Suprapubic skin (tissue), 4 donors: ENCODE data around the gene INPP4B. TPM values are rescaled to one million over a fixed set of nuclear protein-coding genes. Genes with fewer than 3 reads are reported as not detected.

Experiments
- DNase-seq, 2 donors: peaks; one replicate each; pipeline ENCODE4 v3.0.0-alpha.2; 2019; ENCODE audit warnings: low spot score in 2 of 2
- H3K27ac ChIP-seq: fragments of 200-600 bp; sonication (generic); one replicate; pipeline ENCODE4 v1.5.1; 2019
- H3K27me3 ChIP-seq: fragments of 200-600 bp; sonication (generic); one replicate; pipeline ENCODE4 v1.5.1; 2019
- H3K36me3 ChIP-seq: fragments of 200-600 bp; sonication (generic); one replicate; pipeline ENCODE4 v1.5.1; 2019
- H3K4me1 ChIP-seq: fragments of 200-600 bp; sonication (generic); one replicate; pipeline ENCODE4 v1.5.1; 2019
- H3K4me3 ChIP-seq: fragments of 200-600 bp; sonication (generic); one replicate; pipeline ENCODE4 v1.5.1; 2019; ENCODE audit warnings: mild to moderate bottlenecking
- H3K9me3 ChIP-seq: fragments of 200-600 bp; sonication (generic); one replicate; pipeline ENCODE4 v1.5.1; 2019
- EP300 ChIP-seq: sonication (generic); formaldehyde crosslinking; IDR thresholded peaks from one replicate; pipeline ENCODE4 v1.6.1; 2017; ENCODE audit warnings: antibody characterized with exemption
- POLR2A ChIP-seq, 2 donors: fragments of 450-650 bp; IDR thresholded peaks; one replicate each; pipeline ENCODE4 v1.6.1; 2017; ENCODE audit warnings: antibody characterized with exemption in 2 of 2, mild to moderate bottlenecking in 2 of 2, moderate library complexity in 2 of 2
- POLR2AphosphoS5 ChIP-seq, 3 donors: sonication (generic); formaldehyde crosslinking; IDR thresholded peaks; one replicate each; pipeline ENCODE4 v1.6.1; 2017; ENCODE audit warnings: antibody characterized with exemption in 3 of 3
- WGBS: methylation state at CpG from one replicate; pipeline ENCODE4 v1.1.5; 2018; 5-methylcytosine and 5-hydroxymethylcytosine counted together
- total RNA-seq, 4 donors: library from RNA; depleted of rRNA; stranded (reverse); fragments of >200 nt; gene quantifications; one replicate each; pipeline ENCODE4 v1.1.0, GENCODE V29; 2016
- TF ChIP-seq, protein P1 (sequence below), 2 donors: fragments of 200-600 bp in 1 of 2; fragments of 450-650 bp in 1 of 2; sonication (generic) in 1 of 2; IDR thresholded peaks; one replicate each; pipeline ENCODE4 v1.5.1; 2016 to 2019; ENCODE audit warnings: antibody characterized with exemption in 2 of 2, mild to moderate bottlenecking in 1 of 2, moderate library complexity in 1 of 2

Gene INPP4B
- total RNA-seq, 4 donors from 2014 or later = 12.4 to 27.4 (median 17.4) TPM

GRCh38 chr4:142262956-142263355 lies 583.1 kb downstream of the INPP4B start:
- Histone ChIP-seq H3K36me3 (no peaks in the 10 kb centered on the region), H3K9me3 (no peaks in the 10 kb centered on the region), H3K27me3 (no peaks in the 10 kb centered on the region), H3K27ac (no peak overlapping the region), H3K4me3 (no peak overlapping the region), H3K4me1 (no peaks in the 10 kb centered on the region)
- WGBS = 79% methylated on average over 2 of the region's 2 CpGs
- TF ChIP-seq POLR2AphosphoS5 (IDR thresholded peaks at IDR 0.05) (no peak), POLR2A (IDR thresholded peaks at IDR 0.05) (no peak), EP300 (no peak)
- TF ChIP-seq, protein P1, sequence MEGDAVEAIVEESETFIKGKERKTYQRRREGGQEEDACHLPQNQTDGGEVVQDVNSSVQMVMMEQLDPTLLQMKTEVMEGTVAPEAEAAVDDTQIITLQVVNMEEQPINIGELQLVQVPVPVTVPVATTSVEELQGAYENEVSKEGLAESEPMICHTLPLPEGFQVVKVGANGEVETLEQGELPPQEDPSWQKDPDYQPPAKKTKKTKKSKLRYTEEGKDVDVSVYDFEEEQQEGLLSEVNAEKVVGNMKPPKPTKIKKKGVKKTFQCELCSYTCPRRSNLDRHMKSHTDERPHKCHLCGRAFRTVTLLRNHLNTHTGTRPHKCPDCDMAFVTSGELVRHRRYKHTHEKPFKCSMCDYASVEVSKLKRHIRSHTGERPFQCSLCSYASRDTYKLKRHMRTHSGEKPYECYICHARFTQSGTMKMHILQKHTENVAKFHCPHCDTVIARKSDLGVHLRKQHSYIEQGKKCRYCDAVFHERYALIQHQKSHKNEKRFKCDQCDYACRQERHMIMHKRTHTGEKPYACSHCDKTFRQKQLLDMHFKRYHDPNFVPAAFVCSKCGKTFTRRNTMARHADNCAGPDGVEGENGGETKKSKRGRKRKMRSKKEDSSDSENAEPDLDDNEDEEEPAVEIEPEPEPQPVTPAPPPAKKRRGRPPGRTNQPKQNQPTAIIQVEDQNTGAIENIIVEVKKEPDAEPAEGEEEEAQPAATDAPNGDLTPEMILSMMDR (IDR thresholded peaks at IDR 0.05) = no peak
- DNase-seq = no peak

GRCh38 chr4:142248946-142249345 lies 597.2 kb downstream of the INPP4B start:
- Histone ChIP-seq H3K36me3 (no peaks in the 10 kb centered on the region), H3K4me3 (no peak overlapping the region), H3K27me3 (no peaks in the 10 kb centered on the region), H3K9me3 (no peaks in the 10 kb centered on the region), H3K4me1 (no peaks in the 10 kb centered on the region), H3K27ac (no peak overlapping the region)
- TF ChIP-seq POLR2AphosphoS5 (IDR thresholded peaks at IDR 0.05) = no peak
- no peak for TF ChIP-seq EP300
- TF ChIP-seq POLR2A (IDR thresholded peaks at IDR 0.05) = no peak
- TF ChIP-seq, protein P1 (IDR thresholded peaks at IDR 0.05) = no peak
- 94% methylated on average over 1 of the region's 1 CpG for WGBS
- DNase-seq = no peak

- no peaks in the 10 kb centered on the region for H3K27me3 ChIP-seq
- 62% methylated on average over 2 of the region's 2 CpGs for WGBS
- H3K4me1 ChIP-seq = no peaks in the 10 kb centered on the region
- no peaks in the 10 kb centered on the region for H3K9me3 ChIP-seq
- H3K4me3 ChIP-seq = no peak overlapping the region
- no peak for DNase-seq
- no peaks in the 10 kb centered on the region for H3K36me3 ChIP-seq
- H3K27ac ChIP-seq = no peak overlapping the region
- TF ChIP-seq, protein P1 (IDR thresholded peaks at IDR 0.05) = no peak
- TF ChIP-seq EP300 (no peak), POLR2A (IDR thresholded peaks at IDR 0.05) (no peak), POLR2AphosphoS5 (IDR thresholded peaks at IDR 0.05) (no peak)
These were observed 602.8 kb downstream of the INPP4B start for GRCh38 chr4:142243255-142243654.

DNA sequence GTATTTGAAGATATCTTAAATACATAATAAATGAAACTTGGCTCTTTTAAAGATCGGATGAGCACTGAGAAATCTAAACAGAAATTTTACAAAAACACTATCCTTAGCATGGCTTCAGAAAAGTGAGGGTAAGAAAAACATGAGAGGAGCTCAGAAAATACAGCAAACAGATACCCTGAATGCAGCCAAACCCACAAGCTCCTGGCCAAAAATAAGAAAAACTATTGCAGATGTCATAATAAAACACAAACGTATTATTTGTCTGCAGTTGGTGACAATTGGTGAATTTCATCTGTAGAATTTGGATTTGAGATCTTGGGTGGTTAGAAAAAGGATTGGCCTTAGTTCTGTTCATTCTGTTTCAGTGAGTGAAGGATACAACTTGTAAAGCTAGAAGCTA lies 603.9 kb downstream of the INPP4B start:
- DNase-seq = no peak
- 25% methylated on average over 2 of the region's 2 CpGs for WGBS
- H3K36me3 ChIP-seq = no peaks in the 10 kb centered on the region
- no peaks in the 10 kb centered on the region for H3K4me1 ChIP-seq
- no peaks in the 10 kb centered on the region for H3K9me3 ChIP-seq
- H3K27me3 ChIP-seq = no peaks in the 10 kb centered on the region
- H3K4me3 ChIP-seq = no peak overlapping the region
- no peak overlapping the region for H3K27ac ChIP-seq
- no peak for TF ChIP-seq POLR2A (IDR thresholded peaks at IDR 0.05)
- no peak for TF ChIP-seq EP300
- TF ChIP-seq POLR2AphosphoS5 (IDR thresholded peaks at IDR 0.05) = no peak
- TF ChIP-seq, protein P1 (IDR thresholded peaks at IDR 0.05) = no peak

- Histone ChIP-seq H3K9me3 (no peaks in the 10 kb centered on the region), H3K4me1 (no peaks in the 10 kb centered on the region), H3K27me3 (no peaks in the 10 kb centered on the region), H3K4me3 (no peak overlapping the region), H3K27ac (no peak overlapping the region), H3K36me3 (no peaks in the 10 kb centered on the region)
- no peak for DNase-seq
- TF ChIP-seq POLR2A (IDR thresholded peaks at IDR 0.05) (no peak), POLR2AphosphoS5 (IDR thresholded peaks at IDR 0.05) (no peak), EP300 (no peak)
- TF ChIP-seq, protein P1 (IDR thresholded peaks at IDR 0.05) = no peak
These were observed 607.5 kb downstream of the INPP4B start for GRCh38 chr4:142238589-142238988.
